HG03521 (cell line): ENCODE results near the gene TPPP2.

Source experiments
- ATAC-seq: cut with Tn5 transposase; IDR thresholded peaks from one replicate; pipeline ENCODE4 v1.9.1; 2021; ENCODE audit warnings: mild to moderate bottlenecking, moderate library complexity; ENCODE audit not compliant: unreplicated experiment

TPPP2 gene

DNA sequence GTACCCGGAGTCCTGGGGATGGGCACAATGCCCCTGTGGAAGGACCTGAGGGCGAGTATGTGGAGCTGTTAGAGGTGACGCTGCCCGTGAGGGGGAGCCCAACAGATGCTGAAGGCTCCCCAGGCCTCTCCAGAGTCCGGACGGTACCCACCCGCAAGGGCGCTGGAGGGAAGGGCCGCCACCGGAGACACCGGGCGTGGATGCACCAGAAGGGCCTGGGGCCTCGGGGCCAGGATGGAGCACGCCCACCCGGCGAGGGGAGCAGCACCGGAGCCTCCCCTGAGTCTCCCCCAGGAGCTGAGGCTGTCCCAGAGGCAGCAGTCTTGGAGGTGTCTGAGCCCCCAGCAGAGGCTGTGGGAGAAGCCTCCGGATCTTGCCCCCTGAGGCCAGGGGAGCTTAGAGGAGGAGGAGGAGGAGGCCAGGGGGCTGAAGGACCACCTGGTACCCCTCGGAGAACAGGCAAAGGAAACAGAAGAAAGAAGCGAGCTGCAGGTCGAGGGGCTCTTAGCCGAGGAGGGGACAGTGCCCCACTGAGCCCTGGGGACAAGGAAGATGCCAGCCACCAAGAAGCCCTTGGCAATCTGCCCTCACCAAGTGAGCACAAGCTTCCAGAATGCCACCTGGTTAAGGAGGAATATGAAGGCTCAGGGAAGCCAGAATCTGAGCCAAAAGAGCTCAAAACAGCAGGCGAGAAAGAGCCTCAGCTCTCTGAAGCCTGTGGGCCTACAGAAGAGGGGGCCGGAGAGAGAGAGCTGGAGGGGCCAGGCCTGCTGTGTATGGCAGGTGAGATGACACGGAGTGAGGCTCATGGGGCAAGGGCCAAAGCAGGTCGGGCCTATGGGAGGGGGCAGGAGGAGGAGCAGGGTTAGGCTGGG is 44.6 kb downstream of the TPPP2 start:
- no peak for ATAC-seq

DNA sequence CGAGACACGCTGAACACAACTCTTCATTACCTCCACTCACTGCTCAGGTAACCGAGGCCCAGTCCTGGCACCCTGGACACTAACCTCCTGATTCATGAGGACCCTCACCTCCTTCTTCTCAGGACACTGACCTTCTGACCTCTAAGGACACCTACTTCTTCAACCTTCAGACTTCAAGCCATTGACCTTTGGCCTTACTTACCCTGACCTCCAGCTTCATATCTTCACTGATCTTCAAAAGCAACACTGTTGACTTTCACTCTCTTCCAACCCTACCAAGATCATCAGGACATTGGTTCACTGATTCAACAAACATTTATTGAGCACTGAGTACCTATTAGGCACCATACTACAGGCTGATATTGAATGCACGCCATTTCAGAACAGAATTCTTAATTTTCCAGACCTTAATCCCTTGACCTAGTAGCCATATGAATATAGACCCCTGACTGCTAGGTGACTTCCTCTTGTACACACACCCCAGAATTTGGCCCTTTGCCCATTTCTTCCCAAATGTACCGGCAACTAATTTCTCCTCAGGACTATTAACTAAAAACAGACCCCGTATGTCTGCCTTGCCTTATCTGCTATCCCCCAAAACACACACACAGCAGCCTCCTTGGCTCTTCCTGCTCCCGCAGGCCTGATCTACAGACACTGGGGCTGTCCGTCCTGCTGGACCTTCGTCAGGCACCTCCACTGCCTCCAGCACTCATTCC is 45.9 kb downstream of the TPPP2 start:
- ATAC-seq: no peak

DNA sequence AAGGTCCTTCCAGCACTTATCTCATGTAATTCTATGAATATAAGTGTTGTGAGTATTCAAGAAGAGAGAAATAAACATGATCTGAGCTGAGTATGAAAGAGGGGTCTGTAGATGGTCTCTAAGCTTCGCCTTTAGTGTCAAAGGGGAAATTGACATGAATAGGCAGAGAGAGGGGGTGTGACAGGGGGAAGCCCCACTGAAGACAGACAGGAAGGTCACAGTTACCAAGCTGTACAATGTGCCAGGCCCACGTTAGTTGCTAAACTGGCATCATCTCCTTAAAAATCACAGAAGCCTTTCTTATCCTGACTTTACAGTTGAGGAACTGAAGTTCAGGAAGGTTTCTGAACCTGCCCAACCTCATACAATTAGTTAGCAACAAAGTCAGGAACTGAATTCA is 47.7 kb downstream of the TPPP2 start:
- no peak for ATAC-seq

GRCh38 chr14:21078287-21078686 is 48.3 kb downstream of the TPPP2 start:
- ATAC-seq: no peak

GRCh38 chr14:21078726-21079125 is 48.7 kb downstream of the TPPP2 start:
- no peak for ATAC-seq

DNA sequence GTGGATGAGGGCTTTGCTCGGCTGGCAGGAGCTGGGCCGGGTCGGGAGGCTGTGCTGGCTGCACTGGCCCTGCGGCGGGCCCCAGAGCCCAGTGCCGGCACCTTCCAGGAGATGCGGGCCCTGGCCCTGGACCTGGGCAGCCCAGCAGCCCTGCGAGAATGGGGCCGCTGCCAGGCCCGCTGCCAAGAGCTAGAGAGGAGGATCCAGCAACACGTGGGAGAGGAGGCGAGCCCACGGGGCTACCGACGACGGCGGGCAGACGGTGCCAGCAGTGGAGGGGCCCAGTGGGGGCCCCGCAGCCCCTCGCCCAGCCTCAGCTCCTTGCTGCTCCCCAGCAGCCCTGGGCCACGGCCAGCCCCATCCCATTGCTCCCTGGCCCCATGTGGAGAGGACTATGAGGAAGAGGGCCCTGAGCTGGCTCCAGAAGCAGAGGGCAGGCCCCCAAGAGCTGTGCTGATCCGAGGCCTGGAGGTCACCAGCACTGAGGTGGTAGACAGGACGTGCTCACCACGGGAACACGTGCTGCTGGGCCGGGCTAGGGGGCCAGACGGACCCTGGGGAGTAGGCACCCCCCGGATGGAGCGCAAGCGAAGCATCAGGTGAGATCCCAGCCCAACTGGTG is 51.6 kb downstream of the TPPP2 start:
- no peak for ATAC-seq
